GM23248 (cell line): ENCODE results near the gene PTGES.

ENCODE experiments used
- EZH2 ChIP-seq: fragments of 200-600 bp; sonication (generic); IDR thresholded peaks from 2 replicates; pipeline ENCODE4 v1.6.1; 2018; ENCODE audit warnings: antibody characterized with exemption, mild to moderate bottlenecking; ENCODE audit not compliant: insufficient read depth, poor library complexity, severe bottlenecking
- EZH2phosphoT487 ChIP-seq: fragments of 200-600 bp; sonication (generic); IDR thresholded peaks from 2 replicates; pipeline ENCODE4 v1.6.1; 2018; ENCODE audit warnings: antibody characterized with exemption, moderate library complexity, mild to moderate bottlenecking, low read depth; ENCODE audit not compliant: insufficient read depth

DNA sequence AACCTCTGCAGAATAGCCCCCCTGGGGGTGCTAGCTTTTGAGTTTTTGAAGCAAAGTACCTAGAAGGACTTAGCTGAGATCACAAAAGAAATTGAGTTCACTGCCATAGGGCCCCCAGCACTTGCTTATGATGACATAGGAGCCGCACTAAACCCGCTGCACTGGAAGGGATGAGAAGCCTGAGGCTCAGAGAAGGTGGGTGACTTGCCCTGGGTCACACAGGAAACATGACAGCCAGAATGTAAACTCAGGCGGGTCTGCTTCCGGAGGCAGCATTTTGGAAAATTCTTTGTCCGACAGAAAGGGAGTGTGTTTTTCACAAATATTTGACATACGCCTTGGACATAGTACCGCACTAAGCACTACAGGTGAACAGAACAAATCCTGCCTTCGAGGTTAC, 41.7 kb upstream of the PTGES start:
- no peak for TF ChIP-seq EZH2
- TF ChIP-seq EZH2phosphoT487 = no peak
